HG02642 (cell line): ENCODE results near the gene HYAL2.

ENCODE experiments used
- ATAC-seq: cut with Tn5 transposase; IDR thresholded peaks from one replicate; pipeline ENCODE4 v1.9.1; 2021; ENCODE audit warnings: mild to moderate bottlenecking; ENCODE audit not compliant: unreplicated experiment, poor library complexity

The HYAL2 gene

DNA sequence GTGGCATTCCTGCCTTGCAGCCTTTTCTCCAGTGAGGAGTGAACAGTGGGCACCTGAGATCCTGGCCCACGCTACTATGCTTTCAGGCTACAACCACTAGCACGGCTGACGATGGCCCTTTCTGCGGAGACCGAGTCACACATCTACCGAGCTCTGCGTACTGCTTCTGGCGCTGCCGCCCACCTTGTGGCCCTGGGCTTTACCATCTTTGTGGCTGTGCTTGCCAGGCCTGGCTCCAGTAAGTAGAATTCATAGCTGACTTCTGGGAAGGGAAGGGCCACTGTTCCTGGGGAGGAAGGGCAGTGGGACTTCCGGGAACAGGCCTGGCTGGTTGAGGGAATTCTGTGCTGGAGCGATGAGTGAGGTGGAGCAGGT is 28.8 kb upstream of the HYAL2 start:
- no peak for ATAC-seq

DNA sequence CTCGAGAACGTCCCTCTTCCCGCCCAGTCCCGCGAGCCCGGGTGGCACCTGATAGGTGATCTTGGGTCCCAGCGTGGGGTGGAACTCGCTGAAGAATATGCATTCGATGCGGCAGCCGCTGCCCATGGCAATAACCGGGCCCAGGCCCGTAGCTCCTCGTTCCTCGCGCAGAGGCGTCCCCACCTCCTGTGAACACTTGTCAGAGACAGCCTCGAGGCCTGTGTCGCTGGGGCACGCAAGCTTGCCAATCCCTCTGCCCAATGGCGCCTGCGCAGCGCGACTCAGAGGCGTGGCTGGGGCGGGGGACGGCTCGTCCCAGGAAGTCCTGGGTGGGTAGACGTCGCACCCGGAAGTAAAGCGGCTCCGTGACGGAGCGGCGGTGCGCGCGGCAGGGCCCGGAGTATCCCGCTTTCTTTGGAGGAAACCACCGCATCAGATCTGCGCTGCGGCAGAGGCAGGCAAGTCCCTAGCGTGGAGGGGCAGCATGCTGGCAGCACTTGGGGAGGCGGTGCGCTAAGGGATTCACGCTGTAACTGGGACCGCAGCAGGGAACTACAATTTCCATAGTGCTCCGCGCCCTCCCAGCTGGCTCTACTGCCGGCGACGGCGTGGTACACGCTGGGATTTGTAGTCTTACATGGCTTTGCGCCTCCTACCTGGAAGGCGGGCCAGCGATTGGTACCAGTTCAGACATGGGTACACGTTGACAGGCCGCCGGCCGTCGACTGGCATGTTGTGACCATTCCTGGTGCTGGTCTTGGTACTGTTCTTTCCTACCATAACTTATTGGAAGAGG is 28.2 kb upstream of the HYAL2 start, which contains the start of the genes CYB561D2 and NPRL2:
Gene CYB561D2, plus strand, starts transcription at position 336 of the 796 bp plus-strand sequence. CDS start 572 bp downstream, outside the sequence.
Gene NPRL2, minus strand, starts transcription at position 249 of the 796 bp plus-strand sequence. Its CDS starts 123 bp downstream, at position 126.
- peak; percentile 85 for ATAC-seq

DNA sequence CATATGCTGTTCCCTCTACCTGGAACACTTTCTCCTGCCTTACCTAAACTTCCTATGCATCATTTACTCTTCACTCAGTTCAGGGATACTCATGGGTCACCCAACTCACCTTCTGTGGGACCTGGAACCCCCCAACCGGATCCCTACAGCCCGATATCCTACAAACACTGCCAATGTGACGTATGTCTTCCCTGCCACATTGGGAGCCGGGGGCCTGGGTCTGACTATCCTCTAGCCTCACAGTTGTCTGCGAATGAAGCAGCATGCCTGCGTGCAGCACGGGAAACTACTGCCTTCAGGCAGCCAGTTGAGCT is 27.6 kb upstream of the HYAL2 start:
- ATAC-seq = no peak

DNA sequence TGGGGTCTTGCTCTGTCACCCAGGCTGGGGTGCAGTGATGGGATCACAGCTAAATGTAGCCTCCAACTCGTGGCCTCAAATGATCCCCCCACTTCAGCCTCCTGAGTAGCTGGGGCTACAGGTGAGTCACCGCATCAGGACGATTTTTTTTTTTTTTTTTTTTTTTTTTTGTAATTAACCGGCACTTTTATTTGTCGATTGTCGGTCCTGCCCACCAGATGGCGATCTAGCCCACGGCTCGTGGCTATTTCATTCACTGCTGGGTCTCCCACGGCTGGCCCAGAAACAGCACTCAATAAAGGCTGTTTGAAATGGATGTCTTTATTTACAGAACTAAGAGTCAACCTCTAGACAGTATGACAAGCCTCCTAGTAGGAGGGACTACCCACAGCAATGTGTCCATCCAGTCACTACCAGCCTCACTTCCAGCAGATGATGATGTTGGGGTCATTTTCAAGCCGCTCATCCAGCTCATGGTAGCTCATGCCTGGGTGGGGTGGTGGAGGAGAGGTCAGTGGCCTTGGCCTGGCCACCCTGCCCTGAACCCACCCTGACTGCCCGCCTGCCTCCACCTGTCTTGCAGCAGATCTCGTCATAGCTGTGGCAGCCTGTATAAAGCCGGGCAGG is 24.8 kb upstream of the HYAL2 start:
- no peak for ATAC-seq

DNA sequence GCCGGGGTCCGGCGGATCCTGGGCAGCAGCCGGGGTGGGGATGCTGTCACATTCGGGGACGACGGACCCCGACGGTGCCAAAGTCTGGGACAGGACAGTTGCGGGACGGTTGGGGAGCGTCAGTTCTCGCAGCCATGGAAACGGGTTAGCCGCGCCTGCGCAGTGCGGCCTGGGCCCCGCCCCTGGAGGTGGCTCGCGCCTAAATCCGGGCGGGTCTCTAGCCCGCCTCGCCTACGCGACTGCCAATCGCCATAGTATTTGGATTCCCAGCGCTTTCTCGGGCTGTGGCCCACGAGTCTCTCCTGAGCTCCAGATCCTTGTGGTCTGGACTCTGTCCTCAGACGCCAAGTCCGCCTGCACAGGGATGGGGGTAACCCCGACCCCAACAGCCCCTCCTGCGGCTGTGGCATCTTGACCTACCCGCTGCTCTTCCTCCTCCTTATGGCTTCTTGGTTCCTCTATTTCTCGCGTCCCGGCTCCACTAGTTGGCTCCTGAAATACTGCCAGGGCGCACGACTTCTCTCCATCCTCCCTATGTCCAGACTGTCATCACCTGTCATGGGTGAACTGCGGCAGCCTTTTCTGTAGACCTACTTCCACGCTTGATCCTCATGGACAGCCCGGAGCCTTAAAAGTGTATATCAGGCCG is 23.2 kb upstream of the HYAL2 start, which contains the start of gene ZMYND10:
Gene ZMYND10, minus strand, starts transcription at position 147 of the 649 bp plus-strand sequence. CDS start 153 bp downstream, outside the sequence.
- ATAC-seq = no peak

DNA sequence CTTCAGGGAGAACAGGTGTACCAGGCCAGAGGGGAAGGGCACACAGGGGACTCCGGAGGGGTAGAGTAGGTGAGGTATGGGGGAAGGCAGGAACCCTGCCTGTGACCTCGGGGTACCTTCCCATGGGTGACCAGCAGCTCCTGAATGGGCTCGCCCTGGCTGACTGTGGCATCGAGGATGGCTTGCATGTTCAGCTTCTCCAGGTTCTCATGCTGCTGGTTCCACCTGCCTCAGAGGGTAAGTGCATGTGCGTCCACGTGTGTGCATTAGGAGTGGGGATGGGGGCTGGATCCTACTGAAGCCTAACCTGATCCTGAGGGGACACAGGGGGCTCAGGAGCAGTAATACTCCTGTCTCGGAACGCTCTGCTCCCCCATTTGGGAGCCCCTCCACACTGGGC is 22.5 kb upstream of the HYAL2 start:
- no peak for ATAC-seq

DNA sequence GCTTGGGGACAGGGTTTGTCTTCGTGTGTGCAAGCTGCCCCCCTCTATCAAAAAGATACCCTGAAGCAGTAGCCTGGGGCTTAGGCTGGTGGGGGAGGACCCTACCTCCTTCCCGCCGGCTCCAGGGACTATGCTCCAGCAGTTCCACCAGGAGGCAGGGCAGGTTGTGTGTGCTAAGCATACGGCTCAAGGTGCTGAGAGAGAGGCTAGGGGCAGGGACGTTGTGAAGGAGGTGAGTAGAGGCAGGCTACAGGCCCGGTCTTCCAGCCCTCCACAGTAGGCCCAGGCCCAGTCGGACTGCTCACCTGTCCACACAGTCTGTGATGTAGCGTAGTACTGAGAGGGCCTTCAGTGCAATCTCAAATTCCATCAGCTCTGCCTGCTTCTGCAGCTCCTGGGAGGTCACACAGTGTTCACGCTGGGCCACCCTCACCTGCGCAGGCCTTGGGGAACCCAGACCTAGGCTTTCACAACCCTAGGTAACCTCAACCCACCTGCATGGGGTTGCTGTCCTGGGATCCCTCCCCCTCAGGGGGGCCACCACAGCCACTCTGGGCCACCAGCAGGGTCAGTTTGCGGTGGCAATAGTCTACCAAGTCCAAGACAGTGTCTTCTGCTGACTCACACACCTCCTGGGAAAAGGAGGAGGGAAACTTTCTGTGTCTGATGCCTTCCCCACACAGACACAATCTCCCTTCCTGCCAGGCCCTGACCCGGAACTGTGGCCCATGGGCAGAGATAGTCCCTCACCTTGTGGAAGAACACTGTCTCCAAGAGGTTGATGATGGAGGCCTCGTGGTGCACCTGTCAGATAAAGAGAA is 20.5 kb upstream of the HYAL2 start:
- no peak for ATAC-seq

DNA sequence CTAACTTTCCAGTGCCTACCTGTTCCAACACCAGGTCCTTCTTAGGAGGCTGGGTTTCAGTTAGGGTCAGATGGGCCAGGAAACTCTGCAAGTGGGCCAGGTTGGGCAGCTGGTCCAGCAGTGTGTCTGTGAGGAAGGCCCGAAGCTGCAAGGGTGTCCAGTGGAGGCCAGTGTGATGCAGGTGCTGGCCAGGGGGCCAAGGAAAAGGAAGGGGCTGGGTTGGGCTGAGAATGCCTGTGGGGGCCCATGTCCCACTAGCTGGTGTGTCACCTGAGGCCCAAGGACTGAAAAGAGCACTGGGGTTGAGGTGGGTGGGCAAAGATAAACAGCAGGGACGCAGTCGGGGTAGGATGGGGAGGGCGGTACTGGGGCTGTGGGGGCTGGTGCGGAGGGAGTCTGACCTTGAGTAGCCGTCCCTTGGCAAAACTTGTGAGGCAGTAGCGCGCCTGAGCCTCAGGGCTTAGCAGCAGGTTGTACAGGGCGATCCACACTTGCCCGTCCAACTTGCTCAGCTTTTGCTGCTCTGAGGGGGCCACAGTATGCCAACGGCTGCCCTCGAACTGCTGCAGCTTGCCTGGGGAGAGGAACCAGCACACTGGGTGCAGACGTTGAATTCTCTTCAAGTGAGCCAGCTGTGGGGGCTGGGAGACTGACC is 19.6 kb upstream of the HYAL2 start:
- ATAC-seq = no peak

DNA sequence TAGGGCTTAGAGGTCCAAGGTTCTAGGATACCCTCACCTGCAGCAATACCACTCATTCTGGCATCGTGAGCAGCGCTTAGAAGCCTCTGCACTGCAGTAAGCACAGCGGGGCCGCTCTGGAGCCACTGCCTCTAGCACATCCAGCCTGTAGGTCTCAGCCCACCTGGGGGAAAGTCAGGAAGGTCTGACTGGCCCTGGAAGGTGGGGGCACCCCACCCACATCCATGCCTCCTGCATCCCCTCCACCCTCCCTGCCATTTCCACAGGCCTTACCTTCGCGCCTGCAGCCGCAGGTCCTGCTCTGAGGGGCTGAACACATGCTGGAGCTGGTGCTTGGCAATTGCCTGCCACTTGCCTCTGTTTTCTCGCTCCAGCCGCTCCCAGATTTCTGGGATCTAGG is 19.0 kb upstream of the HYAL2 start:
- ATAC-seq = no peak

DNA sequence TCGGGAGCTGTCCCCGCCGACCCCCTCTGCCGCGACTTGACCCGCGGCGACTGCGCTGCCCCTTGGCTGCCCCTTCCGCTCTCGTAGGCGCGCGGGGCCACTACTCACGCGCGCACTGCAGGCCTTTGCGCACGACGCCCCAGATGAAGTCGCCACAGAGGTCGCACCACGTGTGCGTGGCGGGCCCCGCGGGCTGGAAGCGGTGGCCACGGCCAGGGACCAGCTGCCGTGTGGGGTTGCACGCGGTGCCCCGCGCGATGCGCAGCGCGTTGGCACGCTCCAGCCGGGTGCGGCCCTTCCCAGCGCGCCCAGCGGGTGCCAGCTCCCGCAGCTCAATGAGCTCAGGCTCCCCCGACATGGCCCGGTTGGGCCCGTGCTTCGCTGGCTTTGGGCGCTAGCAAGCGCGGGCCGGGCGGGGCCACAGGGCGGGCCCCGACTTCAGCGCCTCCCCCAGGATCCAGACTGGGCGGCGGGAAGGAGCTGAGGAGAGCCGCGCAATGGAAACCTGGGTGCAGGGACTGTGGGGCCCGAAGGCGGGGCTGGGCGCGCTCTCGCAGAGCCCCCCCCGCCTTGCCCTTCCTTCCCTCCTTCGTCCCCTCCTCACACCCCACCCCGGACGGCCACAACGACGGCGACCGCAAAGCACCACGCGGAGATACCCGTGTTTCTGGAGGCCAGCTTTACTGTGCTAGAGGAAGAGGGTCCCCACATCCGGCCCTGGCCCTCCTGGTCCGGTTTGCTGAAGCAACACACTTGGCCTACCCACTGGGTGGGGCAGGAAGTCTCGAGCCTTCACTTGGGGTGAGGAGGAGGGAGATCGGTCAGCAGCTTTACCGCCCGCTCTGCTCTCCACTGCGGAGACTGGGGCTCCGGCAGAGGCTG is 18.1 kb upstream of the HYAL2 start, which contains the start of gene RASSF1:
Gene RASSF1, minus strand, starts transcription at position 389 of the 882 bp plus-strand sequence. Its CDS starts 31 bp downstream, at position 358.
- no peak for ATAC-seq

DNA sequence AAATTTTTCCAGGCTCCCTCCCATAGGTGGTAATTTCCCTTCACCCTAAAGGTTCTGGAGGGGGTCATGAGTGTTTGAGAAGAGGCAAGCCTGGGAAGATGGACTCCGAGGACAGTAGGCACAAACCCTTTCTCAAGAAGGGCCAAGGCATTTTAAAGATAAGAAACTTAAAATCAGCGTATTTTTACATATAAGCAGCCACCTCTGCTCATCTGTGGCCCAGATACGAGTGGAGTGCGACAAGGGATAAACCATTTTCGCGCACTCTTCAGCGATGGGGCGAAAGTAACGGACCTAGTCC is 17.6 kb upstream of the HYAL2 start:
- no peak for ATAC-seq

DNA sequence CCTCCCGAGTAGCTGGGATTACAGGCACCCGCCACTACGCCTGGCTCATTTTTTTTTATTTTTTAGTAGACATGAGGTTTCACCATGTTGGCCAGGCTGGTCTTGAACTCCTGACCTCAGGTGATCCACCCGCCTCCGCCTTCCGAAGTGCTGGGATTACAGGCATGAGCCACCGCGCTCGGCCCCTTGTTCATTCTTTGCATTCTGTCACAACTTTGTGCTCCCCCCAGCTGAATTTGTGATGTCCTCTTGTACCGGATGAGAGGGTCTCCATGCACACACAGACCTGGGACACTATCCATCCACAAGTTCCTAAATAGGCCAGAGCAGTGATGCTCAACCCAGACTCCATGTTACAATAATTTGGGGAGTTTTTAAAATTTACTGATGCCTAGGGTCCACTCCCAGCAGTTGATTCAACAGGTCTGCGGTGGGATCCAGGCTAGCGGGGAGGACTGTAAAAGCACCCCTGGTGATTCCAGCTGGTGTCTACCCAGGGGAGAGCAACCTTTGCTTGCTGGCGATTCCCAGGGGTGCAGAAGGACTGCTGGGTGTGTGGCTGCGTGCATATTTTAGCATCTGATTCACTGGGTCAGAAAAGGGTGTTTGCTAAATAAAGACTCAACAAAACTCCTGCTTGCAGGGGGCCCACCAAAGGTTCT is 17.1 kb upstream of the HYAL2 start:
- no peak for ATAC-seq

DNA sequence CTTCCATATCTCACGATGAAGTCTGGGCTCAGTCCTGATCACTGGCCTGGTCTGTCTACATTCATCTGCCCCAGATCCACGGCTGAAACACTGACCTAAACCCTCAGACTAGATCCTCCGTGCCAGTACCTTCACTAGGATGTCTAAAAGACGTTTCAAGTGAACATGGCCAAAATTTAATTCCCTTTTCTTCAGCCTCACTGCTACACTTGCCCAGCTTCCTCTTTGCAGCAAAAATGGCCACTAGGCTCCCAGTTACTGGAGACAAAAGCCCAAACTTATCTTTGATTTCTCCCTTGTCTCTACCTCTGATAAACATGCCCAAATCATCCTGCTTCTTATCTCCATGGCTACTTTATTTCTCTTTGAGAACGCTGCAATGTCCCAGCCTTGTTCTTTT is 16.4 kb upstream of the HYAL2 start:
- no peak for ATAC-seq

DNA sequence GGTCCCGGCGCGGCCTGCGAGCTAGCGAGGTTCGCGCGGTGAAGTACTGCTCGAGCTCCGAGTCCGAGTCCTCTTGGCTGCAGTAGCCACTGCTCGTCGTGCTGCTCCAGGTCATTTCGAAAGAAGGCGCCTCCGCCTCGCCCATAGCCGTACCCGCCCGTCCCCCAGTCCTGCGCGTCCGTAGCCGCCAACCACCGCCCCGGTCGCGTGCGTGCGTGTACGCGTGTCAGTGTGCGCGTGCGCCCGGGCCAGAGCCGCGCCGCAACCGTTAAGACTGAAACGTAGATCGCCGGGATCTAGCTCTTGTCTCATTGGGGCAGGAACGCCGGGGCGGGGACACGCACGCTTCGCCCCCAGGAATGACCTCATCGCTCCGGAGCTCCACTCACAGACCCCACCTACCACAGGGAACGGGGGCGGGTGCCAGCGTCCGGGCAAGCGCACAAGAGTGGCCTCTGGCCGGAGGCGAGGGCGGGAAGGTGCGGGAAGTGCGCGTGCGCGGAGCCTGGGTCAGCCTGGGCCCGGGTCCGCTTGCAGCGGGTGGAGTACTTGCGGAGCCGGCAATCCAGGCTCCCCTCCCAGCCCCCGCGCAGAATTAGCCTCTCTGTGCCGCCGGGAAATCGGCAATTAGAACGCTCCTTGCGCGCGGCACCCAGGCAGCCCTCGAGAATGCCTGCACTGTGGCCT is 14.8 kb upstream of the HYAL2 start:
- ATAC-seq = peak; percentile 84

DNA sequence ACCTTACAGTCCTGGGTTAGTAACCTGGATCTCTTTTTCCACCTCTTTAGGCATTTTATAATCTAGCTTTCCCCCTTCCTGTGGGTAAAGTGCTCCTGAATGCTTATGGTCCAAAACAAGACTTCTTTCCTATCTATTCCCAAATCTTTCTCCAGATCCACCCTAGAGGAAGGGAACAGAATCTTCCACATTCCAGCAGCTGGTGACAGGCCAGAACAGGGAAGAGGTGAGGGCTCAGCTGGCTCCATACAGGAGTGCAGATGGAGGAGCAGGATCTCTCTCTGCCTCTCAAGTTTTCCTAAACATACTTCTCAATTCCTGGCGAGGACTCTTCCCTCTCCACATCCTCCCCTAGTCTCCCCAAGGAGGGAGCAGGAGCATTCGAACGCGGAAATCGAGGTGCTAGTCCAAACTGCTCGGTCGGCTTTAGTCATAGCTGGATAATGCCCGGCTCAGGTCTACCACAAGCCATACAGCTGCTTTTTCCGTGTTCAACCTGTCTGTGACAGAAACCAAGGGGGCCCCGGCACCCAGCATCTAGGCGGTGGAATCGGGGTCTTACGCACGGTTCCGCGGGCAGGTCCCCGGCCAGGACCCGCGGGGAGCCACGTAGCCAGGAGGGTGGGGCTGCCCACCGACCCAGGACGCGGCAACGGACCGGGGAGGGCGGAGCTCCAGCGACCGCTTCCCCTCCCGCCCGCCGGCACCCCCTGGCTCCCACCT is 14.1 kb upstream of the HYAL2 start:
- ATAC-seq = peak; percentile 38

DNA sequence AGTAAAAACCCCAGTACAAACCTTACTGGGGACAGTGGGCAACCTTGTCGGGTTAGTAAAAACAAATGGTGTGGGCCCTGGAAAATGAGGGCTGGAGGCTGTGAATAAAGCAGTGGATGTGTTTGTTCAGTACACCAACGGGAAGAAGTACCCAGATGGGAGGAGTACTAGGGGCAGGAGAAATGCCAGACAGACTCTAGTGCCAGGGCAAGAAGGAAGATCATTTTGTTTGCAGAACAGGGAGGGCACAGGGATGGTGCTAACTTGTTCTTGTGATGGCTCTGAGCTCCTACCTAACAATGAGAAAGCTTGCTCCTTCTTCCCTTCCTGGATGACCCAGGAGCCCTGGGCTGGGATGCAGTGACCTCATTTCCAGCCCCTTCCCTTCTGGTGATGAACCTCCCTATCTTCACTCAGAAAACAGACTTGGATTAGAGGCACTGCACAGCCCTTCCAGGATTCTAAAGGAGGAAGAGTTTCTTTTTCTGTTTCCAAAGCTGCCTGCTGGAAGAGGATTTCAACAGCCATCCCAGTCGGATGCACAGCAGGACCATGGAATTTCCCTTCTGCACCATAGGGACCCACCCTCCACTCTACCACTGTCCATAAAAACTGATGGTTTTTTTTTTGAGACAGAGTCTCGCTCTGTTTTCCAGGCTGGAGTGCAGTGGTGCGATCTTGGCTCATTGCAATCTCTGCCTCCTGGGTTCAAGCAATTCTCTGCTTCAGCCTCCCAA is 12.0 kb upstream of the HYAL2 start:
- ATAC-seq = no peak
